HepG2 (cell line): ENCODE measurements around the gene RBP5. TPM values are rescaled to one million over a fixed set of nuclear protein-coding genes. Genes with fewer than 3 reads are reported as not detected.

Experiments
- ATAC-seq: fragments of 200-7000 bp; cut with Tn5 transposase; 3 replicates; pipeline ENCODE4 v1.9.1; 2020; ENCODE audit warnings: mild to moderate bottlenecking, moderate library complexity
- BruUV-seq: library from RNA; stranded (reverse); fragments of 400-500 nt; replicated peaks from 2 replicates; lab custom pipeline; 2021; lab: Mats Ljungman, UMichigan
- CTCF ChIA-PET: fragments of 300-600 bp; formaldehyde crosslinking; extraction: SDS; loops from one replicate; lab custom pipeline; 2021; ENCODE audit warnings: low total read pairs, inconsistent platforms, low intra/inter-chr PET ratio; lab: Yijun Ruan, JAX
- POLR2A ChIA-PET: fragments of 350-600 bp; sonication (Branson Sonifier 250); formaldehyde crosslinking; loops from one replicate; lab custom pipeline; 2020; ENCODE audit warnings: antibody characterized with exemption, inconsistent platforms; lab: Yijun Ruan, JAX
- DNase-seq: peaks from one replicate; pipeline ENCODE4 v3.0.0-alpha.2; 2015; ENCODE audit warnings: low spot score
- FAIRE-seq: peaks from 3 replicates; lab custom pipeline; 2011; peaks lifted over from hg19 to GRCh38; lab: Jason Lieb, UNC
- H2AFZ ChIP-seq: one replicate; pipeline ENCODE4 v1.6.1; 2011; ENCODE audit warnings: low read length, inconsistent platforms
- H3K27ac ChIP-seq: fragments of 300-600 bp; 3 replicates; pipeline ENCODE4 v1.8.0; 2011; ENCODE audit warnings: mixed run types, mild to moderate bottlenecking, mixed read lengths, low read length, inconsistent platforms; ENCODE audit not compliant: insufficient read depth; ENCODE audit errors: extremely low read length
- H3K27me3 ChIP-seq, 2 experiments: fragments of 200-600 bp in 1 of 2; 2 replicates in 1 of 2; 3 replicates in 1 of 2; pipeline versions ENCODE4 v1.6.0 to v1.8.0; 2011; ENCODE audit warnings: low read length in 2 of 2, mild to moderate bottlenecking in 2 of 2, moderate library complexity in 2 of 2, inconsistent platforms in 1 of 2; ENCODE audit not compliant: insufficient read depth in 2 of 2, control insufficient read depth in 1 of 2
- H3K36me3 ChIP-seq, 2 experiments: fragments of 200-600 bp in 1 of 2; replicated peaks in 1 of 2; 2 replicates in 1 of 2; 3 replicates in 1 of 2; pipeline versions ENCODE4 v1.5.1 to v1.8.0; 2011; ENCODE audit warnings: low read length in 2 of 2, inconsistent platforms in 1 of 2; ENCODE audit not compliant: insufficient read depth in 2 of 2, control insufficient read depth in 1 of 2
- H3K4me1 ChIP-seq: 2 replicates; pipeline ENCODE4 v1.5.1; 2012; ENCODE audit warnings: low read length, inconsistent platforms; ENCODE audit not compliant: insufficient read depth
- H3K4me2 ChIP-seq: 2 replicates; pipeline ENCODE4 v1.6.0; 2011; ENCODE audit warnings: low read depth, low read length, inconsistent platforms
- H3K4me3 ChIP-seq, 3 experiments: fragments of 200-600 bp in 1 of 3; sonication (generic), shearing (Covaris generic) in 1 of 3; replicated peaks in 1 of 3; 2 replicates each; pipeline ENCODE4 v1.5.1; 2011 to 2016; ENCODE audit warnings: low read length in 3 of 3, inconsistent platforms in 2 of 3, low read depth in 2 of 3, mild to moderate bottlenecking in 2 of 3, control low read depth in 1 of 3, mixed read lengths in 1 of 3; ENCODE audit not compliant: insufficient read depth in 1 of 3
- H3K79me2 ChIP-seq: one replicate; pipeline ENCODE4 v1.6.1; 2011; ENCODE audit warnings: low read length, inconsistent platforms; ENCODE audit not compliant: insufficient read depth
- H3K9ac ChIP-seq: 2 replicates; pipeline ENCODE4 v1.6.0; 2011; ENCODE audit warnings: mild to moderate bottlenecking, low read depth, low read length, inconsistent platforms; ENCODE audit not compliant: insufficient read depth
- H3K9me3 ChIP-seq: 2 replicates; pipeline ENCODE4 v1.5.1; 2012; ENCODE audit warnings: mild to moderate bottlenecking, low read length
- H4K20me1 ChIP-seq: 2 replicates; pipeline ENCODE4 v1.6.0; 2011; ENCODE audit warnings: inconsistent platforms, mild to moderate bottlenecking, low read length, moderate library complexity; ENCODE audit not compliant: insufficient read depth
- BORCS8-MEF2B ChIP-seq: sonication (generic); formaldehyde crosslinking; IDR thresholded peaks from 2 replicates; pipeline ENCODE4 v1.8.0; 2022; ENCODE audit warnings: mild to moderate bottlenecking, missing genetic modification reagents
- POLR2A ChIP-seq, 2 experiments: IDR thresholded peaks; 2 replicates each; pipeline ENCODE4 v1.6.1; 2011; ENCODE audit warnings: low read depth in 2 of 2, low read length in 2 of 2, mild to moderate bottlenecking in 1 of 2, moderate library complexity in 1 of 2; ENCODE audit not compliant: insufficient read depth in 1 of 2
- ZHX1 ChIP-seq: sonication (generic); formaldehyde crosslinking; IDR thresholded peaks from 2 replicates; pipeline ENCODE4 v1.8.1; 2022; ENCODE audit warnings: low read depth, mild to moderate bottlenecking, missing genetic modification reagents
- WGBS: methylation state at CpG from one replicate; pipeline ENCODE4 v1.1.6; 2017; ENCODE audit warnings: low lambda C conversion rate; 5-methylcytosine and 5-hydroxymethylcytosine counted together
- in situ Hi-C: cut with HindIII; loops from 2 replicates; pipeline ENCODE4 v1.10.0; 2017; ENCODE audit warnings: low pct_unique_long_range_greater_than_20kb; ENCODE audit not compliant: extremely low pct_ligation_motif_present
- intact Hi-C: fragments of 100-400 bp; cut with micrococcal nuclease; formaldehyde crosslinking; loops from one replicate; pipeline ENCODE4 v1.10.0; 2022; ENCODE audit not compliant: unreplicated experiment
- polyA plus RNA-seq, 8 experiments: library from polyadenylated mRNA; depleted of rRNA in 3 of 8; stranded (reverse) in 7 of 8; unstranded in 1 of 8; fragments of >200 nt; fragmentation: Illumina TruSeq in 4 of 8; extraction: Trizol in 4 of 8; gene quantifications; 2 replicates each; pipeline versions ENCODE4 v1.2.1 to v1.2.3, GENCODE V29; 2011 to 2016; ENCODE audit warnings: low read depth in 4 of 8, missing spikeins in 1 of 8, mixed read lengths in 1 of 8; ENCODE audit not compliant: insufficient read depth in 1 of 8
- total RNA-seq, 5 experiments: library from RNA; depleted of rRNA; stranded (reverse); fragments of >200 nt; fragmentation: Illumina TruSeq; extraction: Trizol; gene quantifications; 2 replicates each; pipeline ENCODE4 v1.2.3, GENCODE V29; 2016; ENCODE audit warnings: low read depth in 1 of 5

RBP5 gene
- total and polyA plus RNA-seq, 2 of the 13 experiments (the other 11 are each of a cell fraction or from before 2014, with no cell fraction given) = 13.8 to 19.8 TPM

GRCh38 chr12:7093486-7093885 is 35.2 kb downstream of the RBP5 start:
- POLR2A ChIA-PET = interaction anchor here (0.9 to 3.6 kb wide), 3 partner anchors 15 to 149 kb away, joined by 3 to 34 read pairs (median 9); partner anchors contain the start of genes C12orf57, C1RL and RNU7-1
- in situ Hi-C loops = loop anchor here (5.0 kb wide), 1 partner anchor 36 kb away; no protein-coding TSS in a partner anchor
- Histone ChIP-seq H3K27me3 (peaks cover 0 to 2% of the 10 kb centered on the region in 2 experiments; a peak in 1 of 5 replicates), H3K9me3 (no peaks in the 10 kb centered on the region), H4K20me1 (no peaks in the 10 kb centered on the region; the same call in 1 of the 2 replicates), H3K4me2 (no peak overlapping the region), H3K9ac (no peak overlapping the region), H3K79me2 (no peaks in the 10 kb centered on the region), H2AFZ (no peak overlapping the region), H3K4me1 (peaks cover 27% of the 10 kb centered on the region), H3K4me3 (no peak overlapping the region), H3K27ac (no peak overlapping the region), H3K36me3 (no peaks in the 10 kb centered on the region)
- FAIRE-seq (no peak), ATAC-seq (no peak), DNase-seq (no peak)
- intact Hi-C loops = loop anchor here (2.0 kb wide), 1 partner anchor 15 kb away; the partner anchor contains the start of gene C1RL
- no TSS peak for BruUV-seq
- 52% methylated on average over 5 of the region's 5 CpGs for WGBS
- TF ChIP-seq ZHX1 (CRISPR knock-in tag) (no peak), POLR2A (IDR thresholded peaks at IDR 0.05; ENCODE audit: insufficient read depth in 1 of 2, low read depth in 2 of 2, low read length in 2 of 2) (peak in 1 of 2 experiments; percentile 15; a peak in 1 of 4 replicates), BORCS8-MEF2B (CRISPR knock-in tag) (0 out of 2 replicates have a peak, but pooled peaks have one; percentile 16)
- CTCF ChIA-PET = interaction anchor here (5.0 kb wide), 1 partner anchor 33 kb away, joined by 45 read pairs; the partner anchor contains the start of gene C1S
